SW480 (cell line): ENCODE data around the gene FMN1.

Experiments used
- DNase-seq: peaks from one replicate; pipeline ENCODE4 v3.0.0-alpha.2; 2016; ENCODE audit warnings: low spot score

The FMN1 gene

GRCh38 chr15:33059184-33059583 lies 135.3 kb downstream of the FMN1 start:
- DNase-seq: no peak

- no peak for DNase-seq
Measured at GRCh38 chr15:33057845-33058244, 136.7 kb downstream of the FMN1 start.

DNA sequence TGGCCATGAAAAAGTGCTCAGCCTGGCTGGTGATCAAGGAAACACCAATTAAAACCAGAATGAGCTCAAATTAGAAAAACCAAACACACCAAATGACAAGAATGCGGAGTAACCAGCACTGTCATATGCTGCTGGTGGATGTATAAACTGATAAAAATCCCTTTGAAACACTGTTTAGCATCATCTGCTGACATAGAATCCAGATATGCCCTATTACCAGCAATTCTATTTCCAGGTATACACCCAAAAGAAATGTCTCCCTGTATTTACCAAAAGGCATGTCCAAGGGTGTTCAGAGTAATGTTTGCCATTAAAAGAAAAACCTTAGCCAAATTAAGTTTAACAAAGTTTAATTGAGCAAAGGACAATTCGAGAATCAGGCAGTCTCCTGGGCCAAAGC lies 138.6 kb downstream of the FMN1 start:
- DNase-seq: no peak

GRCh38 chr15:33051528-33051927 lies 143.0 kb downstream of the FMN1 start:
- DNase-seq: no peak

- no peak for DNase-seq
Measured at GRCh38 chr15:33048255-33048654, 146.3 kb downstream of the FMN1 start.

DNA sequence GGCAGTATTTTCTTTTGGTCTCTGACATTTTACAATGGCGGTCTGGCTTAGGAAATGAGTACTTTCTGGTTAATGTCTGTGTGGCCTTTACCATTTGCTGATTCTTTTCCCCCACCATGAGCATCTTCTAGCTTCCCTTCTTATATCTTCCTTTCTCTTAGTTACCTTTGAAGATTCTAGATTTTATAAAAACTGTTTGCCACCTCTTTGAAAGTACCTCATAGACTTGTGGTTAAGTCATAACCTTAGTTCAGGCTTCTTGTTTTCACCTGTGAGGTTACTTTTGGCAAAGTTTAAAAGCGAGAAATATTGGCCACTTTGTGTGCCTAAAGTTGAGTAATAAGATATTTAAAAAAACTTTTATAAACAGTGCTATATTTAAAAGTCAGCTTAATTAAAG lies 147.4 kb downstream of the FMN1 start:
- DNase-seq: no peak

- no peak for DNase-seq
Measured at GRCh38 chr15:33046329-33046728, 148.2 kb downstream of the FMN1 start.

DNA sequence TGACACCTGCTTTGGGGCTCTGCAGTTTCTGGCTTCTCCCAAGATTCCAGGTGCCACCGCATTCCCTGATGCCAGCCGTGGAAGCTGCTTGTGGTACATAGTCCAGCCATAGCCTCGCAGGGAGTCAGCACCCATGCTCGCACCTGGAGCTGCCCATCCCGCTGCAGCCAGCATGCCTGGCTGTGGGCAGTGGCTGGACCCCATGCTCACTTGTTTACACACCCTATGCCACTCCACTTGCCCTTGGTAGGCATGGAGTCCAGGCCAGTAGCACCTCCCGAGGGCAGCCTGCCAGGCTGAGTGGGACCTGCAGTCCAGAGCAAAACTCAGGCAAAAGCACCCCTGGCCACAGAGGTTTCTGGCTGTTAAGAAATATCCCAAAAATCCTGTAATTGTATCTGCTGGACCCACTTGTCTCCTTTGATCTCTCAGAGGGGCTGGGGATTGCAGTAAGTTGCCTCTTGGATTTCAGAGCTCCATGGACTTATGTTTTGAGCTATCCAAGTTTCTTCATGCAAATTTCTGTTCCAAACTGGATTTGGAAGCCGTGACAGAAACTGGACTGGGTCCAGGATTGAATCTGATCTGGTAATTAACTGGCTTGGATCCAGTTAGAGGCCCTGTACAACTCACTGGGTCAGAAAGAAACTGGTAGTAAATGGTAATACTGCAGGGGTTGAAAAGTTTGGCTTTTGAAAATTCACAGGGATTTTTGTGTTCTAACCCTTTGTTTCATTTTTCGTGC lies 149.3 kb downstream of the FMN1 start:
- DNase-seq: no peak

GRCh38 chr15:33044598-33044997 lies 149.9 kb downstream of the FMN1 start:
- no peak for DNase-seq

GRCh38 chr15:33043636-33044035 lies 150.9 kb downstream of the FMN1 start:
- DNase-seq: no peak

DNA sequence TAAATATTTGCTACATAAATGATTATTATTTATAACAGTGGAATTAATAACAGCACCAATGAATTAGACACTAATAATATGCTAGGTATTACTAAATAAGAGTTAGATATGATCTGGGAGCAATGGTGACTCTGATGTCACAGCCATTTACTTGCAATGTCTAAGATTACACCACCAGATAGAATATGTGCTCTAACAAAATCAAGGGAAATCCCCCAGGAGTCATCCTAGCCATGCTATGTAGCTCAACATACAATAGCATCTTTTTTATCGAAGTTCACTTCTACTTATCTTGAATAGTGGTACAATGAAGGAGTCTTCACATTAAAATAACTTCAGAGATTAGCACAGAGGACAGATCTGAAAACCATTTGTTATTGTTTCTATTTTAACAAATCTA lies 154.0 kb downstream of the FMN1 start:
- no peak for DNase-seq

GRCh38 chr15:33034588-33034987 lies 159.9 kb downstream of the FMN1 start:
- DNase-seq: no peak

DNA sequence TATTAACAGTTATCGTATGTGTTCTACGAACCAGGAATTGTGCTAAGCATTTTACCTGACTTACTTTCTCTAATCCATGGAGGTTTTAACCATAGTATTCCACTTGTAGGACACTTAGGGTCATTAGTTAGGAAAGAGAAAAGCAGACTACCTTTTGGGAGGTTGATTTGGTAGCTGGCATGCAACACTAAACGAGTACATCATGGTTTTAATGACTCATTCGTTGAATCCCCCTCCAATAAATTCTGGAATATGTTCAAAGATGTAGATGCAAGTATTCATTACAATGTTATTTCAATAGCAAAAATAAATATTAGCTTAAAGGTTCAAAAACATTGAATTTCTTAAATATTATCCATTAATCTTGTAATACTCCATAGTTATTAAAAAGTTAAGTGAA lies 162.5 kb downstream of the FMN1 start:
- no peak for DNase-seq

DNA sequence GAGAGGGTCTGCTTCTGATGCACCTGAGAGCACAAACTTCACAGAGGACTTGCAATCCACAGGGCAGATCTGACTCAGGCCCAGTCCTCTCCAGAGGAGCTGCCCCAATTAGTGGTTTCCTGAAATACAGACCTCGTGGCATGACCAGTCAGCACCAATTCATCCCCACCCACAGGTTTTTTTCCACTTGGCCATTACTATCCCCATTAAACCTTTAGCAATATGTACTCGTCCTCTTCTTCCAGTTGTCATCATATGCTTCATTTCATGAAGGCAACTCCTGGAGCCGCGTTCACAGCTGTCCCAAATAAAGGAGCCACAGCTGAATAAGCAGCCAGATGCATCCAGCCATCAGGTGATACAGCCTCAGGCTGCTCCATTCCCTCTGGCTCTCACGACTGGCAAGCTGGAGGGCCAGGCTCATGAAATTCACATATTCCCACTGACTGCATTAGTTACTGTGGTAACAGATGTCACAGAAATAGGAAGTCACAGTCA lies 163.1 kb downstream of the FMN1 start:
- peak; percentile 25 for DNase-seq

DNA sequence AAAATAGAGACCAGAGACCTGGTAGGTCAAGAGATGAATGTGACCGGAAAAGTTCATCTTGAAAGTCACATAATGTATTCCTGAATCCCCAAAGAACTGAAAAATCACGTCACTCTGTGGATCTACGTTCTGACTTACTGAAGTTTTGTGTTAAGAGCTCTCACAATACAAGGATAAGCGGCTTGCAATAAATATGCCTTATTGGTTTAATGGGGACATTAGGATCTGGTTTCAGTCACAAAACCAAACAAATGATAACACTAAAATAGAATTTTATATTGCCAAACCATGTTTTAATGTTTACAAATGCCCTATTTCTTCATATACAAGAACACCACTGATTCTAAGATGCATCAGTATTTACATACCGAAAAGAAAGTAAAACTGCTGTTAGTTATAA lies 164.2 kb downstream of the FMN1 start:
- no peak for DNase-seq

GRCh38 chr15:33029109-33029652 lies 165.3 kb downstream of the FMN1 start:
- DNase-seq: no peak

DNA sequence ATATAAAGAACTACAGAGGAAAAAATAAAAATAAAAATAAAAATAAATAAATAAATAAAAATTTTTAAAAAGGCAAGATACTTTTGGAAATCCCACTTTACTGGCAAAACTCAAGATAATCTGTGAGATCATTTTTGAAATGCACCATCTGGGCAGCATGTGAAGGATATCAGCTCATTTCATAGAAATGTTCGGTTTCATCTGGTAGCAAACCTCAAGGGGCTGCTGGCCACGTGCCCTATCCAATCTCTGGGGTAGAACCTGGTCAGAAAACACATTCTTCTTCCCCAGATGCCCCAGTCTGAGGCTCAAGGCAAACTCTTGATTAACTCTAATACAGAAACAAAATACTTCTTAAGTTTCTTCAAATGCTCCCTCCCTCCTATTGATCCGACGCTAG lies 166.0 kb downstream of the FMN1 start:
- no peak for DNase-seq

GRCh38 chr15:33027306-33028035 lies 167.0 kb downstream of the FMN1 start:
- no peak for DNase-seq

GRCh38 chr15:33026614-33027013 lies 167.9 kb downstream of the FMN1 start:
- DNase-seq: no peak

- no peak for DNase-seq
Measured at GRCh38 chr15:33022629-33023028, 171.9 kb downstream of the FMN1 start.

DNA sequence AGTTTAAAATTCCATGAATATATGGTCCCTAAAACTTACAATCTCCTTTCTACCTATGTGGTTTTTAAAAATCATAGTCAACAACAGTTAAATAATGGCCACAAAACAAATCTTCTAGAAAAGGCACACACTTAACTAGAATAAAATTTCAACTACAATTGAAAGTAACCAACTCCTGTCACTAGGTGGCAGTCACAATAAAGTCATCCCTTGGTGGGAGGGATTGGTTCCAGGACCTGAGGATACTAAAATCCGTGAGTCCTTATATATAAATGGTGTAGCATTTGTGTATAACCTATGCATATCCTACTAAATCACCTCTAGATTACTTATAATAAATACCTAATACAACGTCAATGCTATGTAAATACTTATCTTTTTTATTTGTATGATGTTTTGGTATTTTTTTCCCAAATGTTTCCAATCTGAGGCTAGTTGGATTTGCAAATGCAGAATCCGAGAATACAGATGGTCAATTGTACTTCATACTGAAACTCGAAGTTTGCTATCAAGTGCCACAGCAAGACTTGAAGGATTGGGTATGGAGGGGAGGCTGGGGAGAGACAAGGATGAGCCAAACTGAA lies 172.6 kb downstream of the FMN1 start:
- peak; percentile 47 for DNase-seq

GRCh38 chr15:33019354-33019981 lies 175.0 kb downstream of the FMN1 start:
- no peak for DNase-seq
